ENCODE data around the gene SPEN.
"Not testable (repeated sequence)": the region's sequence is repeated elsewhere in the genome, so short reads cannot be mapped to it uniquely, and the experiment has no call there.

The SPEN gene

GRCh38 chr1:15899266-15899665 is 51.8 kb downstream of the SPEN start:
- DNase-seq: no peak

- DNase-seq: no peak
Measured at GRCh38 chr1:15900662-15901279, 53.3 kb downstream of the SPEN start.

- DNase-seq: peak in 2 of 4 experiments; percentile 9 to 11
Measured at GRCh38 chr1:15902882-15903281, 55.4 kb downstream of the SPEN start.

GRCh38 chr1:15908597-15908996 is 61.1 kb downstream of the SPEN start:
- no peak for DNase-seq

GRCh38 chr1:15911141-15911540 is 63.6 kb downstream of the SPEN start:
- no peak for DNase-seq

- no peak for DNase-seq
Measured at GRCh38 chr1:15911927-15912326, 64.4 kb downstream of the SPEN start.

GRCh38 chr1:15913607-15914006 is 66.1 kb downstream of the SPEN start:
- DNase-seq: not testable (repeated sequence)

GRCh38 chr1:15915991-15916390 is 68.5 kb downstream of the SPEN start:
- no peak for DNase-seq

- no peak for DNase-seq
Measured at GRCh38 chr1:15916417-15916816, 68.9 kb downstream of the SPEN start.

GRCh38 chr1:15916916-15917315 is 69.4 kb downstream of the SPEN start:
- no peak for DNase-seq

GRCh38 chr1:15918962-15919715 is 71.6 kb downstream of the SPEN start:
- DNase-seq: no peak

- no peak for DNase-seq
Measured at GRCh38 chr1:15923241-15923640, 75.7 kb downstream of the SPEN start.

- not testable (repeated sequence) for DNase-seq
Measured at GRCh38 chr1:15926448-15926847, 78.9 kb downstream of the SPEN start.

- no peak for DNase-seq
Measured at GRCh38 chr1:15928971-15929965, 81.8 kb downstream of the SPEN start.

- no peak for DNase-seq
Measured at GRCh38 chr1:15931401-15931800, 83.9 kb downstream of the SPEN start.

- DNase-seq: no peak
Measured at GRCh38 chr1:15931884-15932283, 84.4 kb downstream of the SPEN start.

GRCh38 chr1:15932612-15933011 is 85.1 kb downstream of the SPEN start:
- DNase-seq: no peak

- DNase-seq: no peak
Measured at GRCh38 chr1:15933684-15934083, 86.2 kb downstream of the SPEN start.

GRCh38 chr1:15934211-15935055 is 86.9 kb downstream of the SPEN start:
- DNase-seq: no peak

GRCh38 chr1:15935056-15935950 is 87.8 kb downstream of the SPEN start:
- no peak for DNase-seq

GRCh38 chr1:15936025-15936424 is 88.5 kb downstream of the SPEN start:
- no peak for DNase-seq
